Neural cell (in vitro differentiated cells): ENCODE results near the gene SLC17A1. TPM values are rescaled to one million over a fixed set of nuclear protein-coding genes. Genes with fewer than 3 reads are reported as not detected.

Experiments
- H2AFZ ChIP-seq: fragments of 200-600, 300-800 bp; sonication (generic), shearing (Covaris generic); 2 replicates; pipeline ENCODE4 v1.6.0; 2014; ENCODE audit warnings: low read depth, mild to moderate bottlenecking, antibody characterized with exemption, low read length, moderate library complexity
- H3F3A ChIP-seq: fragments of 200-600 bp; shearing (Covaris generic); 2 replicates; pipeline ENCODE4 v1.6.1; 2016; ENCODE audit warnings: mild to moderate bottlenecking, moderate library complexity, mixed read lengths, antibody characterized with exemption, low read length; ENCODE audit not compliant: insufficient read depth, poor library complexity, severe bottlenecking
- H3K27ac ChIP-seq: fragments of 200-600, 300-800 bp; sonication (generic), shearing (Covaris generic); 2 replicates; pipeline ENCODE4 v1.5.1; 2014; ENCODE audit warnings: mild to moderate bottlenecking, low read length, moderate library complexity
- H3K27me3 ChIP-seq: fragments of 300-800, 200-600 bp; sonication (generic), shearing (Covaris generic); 2 replicates; pipeline ENCODE4 v1.6.0; 2014; ENCODE audit warnings: mild to moderate bottlenecking, low read depth, low read length, moderate library complexity; ENCODE audit not compliant: insufficient read depth
- H3K36me3 ChIP-seq: fragments of 300-800, 200-600 bp; sonication (generic), shearing (Covaris generic); 2 replicates; pipeline ENCODE4 v1.5.1; 2014; ENCODE audit warnings: mild to moderate bottlenecking, antibody characterized with exemption, low read length, moderate library complexity; ENCODE audit not compliant: insufficient read depth
- H3K4me2 ChIP-seq: fragments of 300-800, 200-600 bp; sonication (generic), shearing (Covaris generic); 2 replicates; pipeline ENCODE4 v1.6.0; 2014; ENCODE audit warnings: mild to moderate bottlenecking, low read length
- H3K4me3 ChIP-seq: fragments of 300-800, 200-600 bp; sonication (generic), shearing (Covaris generic); 2 replicates; pipeline ENCODE4 v1.5.1; 2014; ENCODE audit warnings: mild to moderate bottlenecking, low read length, moderate library complexity
- H3K79me2 ChIP-seq: fragments of 200-600 bp; shearing (Covaris generic); replicated peaks from 2 replicates; pipeline ENCODE4 v1.6.0; 2014; ENCODE audit warnings: mild to moderate bottlenecking, low read length, moderate library complexity; ENCODE audit not compliant: insufficient read depth
- H3K9ac ChIP-seq: fragments of 300-800, 200-600 bp; sonication (generic), shearing (Covaris generic); 2 replicates; pipeline ENCODE4 v1.6.1; 2016; ENCODE audit warnings: mild to moderate bottlenecking, low read length, mixed read lengths
- H3K9me2 ChIP-seq: fragments of 200-600 bp; shearing (Covaris generic); 2 replicates; pipeline ENCODE4 v1.6.1; 2016; ENCODE audit warnings: mild to moderate bottlenecking, low read length, mixed read lengths; ENCODE audit not compliant: insufficient read depth
- H3K9me3 ChIP-seq: fragments of 200-600, 300-800 bp; sonication (generic), shearing (Covaris generic); 2 replicates; pipeline ENCODE4 v1.6.1; 2016; ENCODE audit warnings: mild to moderate bottlenecking, mixed run types, low read length, moderate library complexity, mixed read lengths
- H4K20me1 ChIP-seq: fragments of 200-600 bp; shearing (Covaris generic); 2 replicates; pipeline ENCODE4 v1.6.1; 2016; ENCODE audit warnings: mild to moderate bottlenecking, mixed run types; ENCODE audit not compliant: insufficient read depth
- EP300 ChIP-seq: fragments of 450-650 bp; conservative IDR thresholded peaks from 2 replicates; pipeline ENCODE4 v1.6.1; 2014; ENCODE audit warnings: antibody characterized with exemption, mild to moderate bottlenecking, moderate library complexity; ENCODE audit not compliant: poor library complexity, severe bottlenecking
- EZH2 ChIP-seq: fragments of 200-600, 300-800 bp; shearing (Covaris generic), sonication (generic); IDR thresholded peaks from 2 replicates; pipeline ENCODE4 v1.6.1; 2014; ENCODE audit warnings: antibody characterized with exemption, low read length, borderline replicate concordance, mild to moderate bottlenecking; ENCODE audit not compliant: insufficient read depth, poor library complexity, severe bottlenecking
- MXI1 ChIP-seq: fragments of 450-650 bp; conservative IDR thresholded peaks from 2 replicates; pipeline ENCODE4 v1.6.1; 2014; ENCODE audit warnings: antibody characterized with exemption, mild to moderate bottlenecking; ENCODE audit not compliant: poor library complexity, severe bottlenecking
- POLR2AphosphoS5 ChIP-seq: IDR thresholded peaks from 2 replicates; pipeline ENCODE4 v1.6.1; 2012
- RAD21 ChIP-seq: fragments of 450-650 bp; conservative IDR thresholded peaks from 2 replicates; pipeline ENCODE4 v1.6.1; 2014; ENCODE audit warnings: antibody characterized with exemption, mild to moderate bottlenecking, moderate library complexity
- SMC3 ChIP-seq: fragments of 450-650 bp; conservative IDR thresholded peaks from 2 replicates; pipeline ENCODE4 v1.6.1; 2014; ENCODE audit warnings: antibody characterized with exemption, mild to moderate bottlenecking, moderate library complexity; ENCODE audit not compliant: poor library complexity
- TAF1 ChIP-seq: IDR thresholded peaks from 2 replicates; pipeline ENCODE4 v1.6.1; 2012; ENCODE audit warnings: low read depth
- polyA plus RNA-seq: library from polyadenylated mRNA; depleted of rRNA; stranded (reverse); fragments of >200 nt; gene quantifications from 2 replicates; pipeline ENCODE4 v1.2.3, GENCODE V29; 2014
- TF ChIP-seq, protein P1 (sequence below): fragments of 450-650 bp; IDR thresholded peaks from 2 replicates; pipeline ENCODE4 v1.5.1; 2014; ENCODE audit warnings: antibody characterized with exemption, mild to moderate bottlenecking, moderate library complexity; ENCODE audit not compliant: poor library complexity, severe bottlenecking
- TF ChIP-seq, protein P2 (sequence below): IDR thresholded peaks from 2 replicates; pipeline ENCODE4 v1.6.1; 2012; ENCODE audit warnings: borderline replicate concordance

SLC17A1 gene
- polyA plus RNA-seq, 1 donor from 2014 or later = not detected

DNA sequence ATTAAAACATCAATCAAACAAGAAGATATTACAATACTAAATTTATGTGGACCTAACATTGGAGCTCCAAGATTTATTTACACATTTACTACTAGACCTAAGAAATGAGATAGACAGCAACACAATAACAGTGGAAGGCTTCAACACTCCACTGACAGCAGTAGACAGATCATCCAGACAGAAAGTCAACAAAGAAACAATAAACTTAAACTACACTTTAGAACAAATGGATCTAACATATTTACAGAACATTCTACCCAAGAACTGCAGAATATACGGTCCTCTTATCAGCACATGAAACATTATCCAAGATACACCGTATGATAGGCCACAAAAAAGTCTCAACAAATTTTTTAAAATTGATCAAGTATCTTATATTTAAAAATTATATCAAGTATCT lies 27.0 kb downstream of the SLC17A1 start:
- H3F3A ChIP-seq = no peaks in the 10 kb centered on the region
- no peak overlapping the region for H3K4me2 ChIP-seq
- no peaks in the 10 kb centered on the region for H3K9me3 ChIP-seq
- no peaks in the 10 kb centered on the region for H3K9me2 ChIP-seq
- no peaks in the 10 kb centered on the region for H4K20me1 ChIP-seq
- no peaks in the 10 kb centered on the region for H3K27me3 ChIP-seq
- H3K36me3 ChIP-seq = no peaks in the 10 kb centered on the region
- H3K79me2 ChIP-seq = no peaks in the 10 kb centered on the region
- H3K9ac ChIP-seq = no peak overlapping the region
- no peak overlapping the region for H3K4me3 ChIP-seq
- no peak overlapping the region for H2AFZ ChIP-seq
- H3K27ac ChIP-seq = no peak overlapping the region
- TF ChIP-seq TAF1 (no peak), MXI1 (no peak), EZH2 (no peak), EP300 (no peak), POLR2AphosphoS5 (no peak), RAD21 (no peak)
- TF ChIP-seq, protein P1, sequence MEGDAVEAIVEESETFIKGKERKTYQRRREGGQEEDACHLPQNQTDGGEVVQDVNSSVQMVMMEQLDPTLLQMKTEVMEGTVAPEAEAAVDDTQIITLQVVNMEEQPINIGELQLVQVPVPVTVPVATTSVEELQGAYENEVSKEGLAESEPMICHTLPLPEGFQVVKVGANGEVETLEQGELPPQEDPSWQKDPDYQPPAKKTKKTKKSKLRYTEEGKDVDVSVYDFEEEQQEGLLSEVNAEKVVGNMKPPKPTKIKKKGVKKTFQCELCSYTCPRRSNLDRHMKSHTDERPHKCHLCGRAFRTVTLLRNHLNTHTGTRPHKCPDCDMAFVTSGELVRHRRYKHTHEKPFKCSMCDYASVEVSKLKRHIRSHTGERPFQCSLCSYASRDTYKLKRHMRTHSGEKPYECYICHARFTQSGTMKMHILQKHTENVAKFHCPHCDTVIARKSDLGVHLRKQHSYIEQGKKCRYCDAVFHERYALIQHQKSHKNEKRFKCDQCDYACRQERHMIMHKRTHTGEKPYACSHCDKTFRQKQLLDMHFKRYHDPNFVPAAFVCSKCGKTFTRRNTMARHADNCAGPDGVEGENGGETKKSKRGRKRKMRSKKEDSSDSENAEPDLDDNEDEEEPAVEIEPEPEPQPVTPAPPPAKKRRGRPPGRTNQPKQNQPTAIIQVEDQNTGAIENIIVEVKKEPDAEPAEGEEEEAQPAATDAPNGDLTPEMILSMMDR = no peak
- TF ChIP-seq, protein P2, sequence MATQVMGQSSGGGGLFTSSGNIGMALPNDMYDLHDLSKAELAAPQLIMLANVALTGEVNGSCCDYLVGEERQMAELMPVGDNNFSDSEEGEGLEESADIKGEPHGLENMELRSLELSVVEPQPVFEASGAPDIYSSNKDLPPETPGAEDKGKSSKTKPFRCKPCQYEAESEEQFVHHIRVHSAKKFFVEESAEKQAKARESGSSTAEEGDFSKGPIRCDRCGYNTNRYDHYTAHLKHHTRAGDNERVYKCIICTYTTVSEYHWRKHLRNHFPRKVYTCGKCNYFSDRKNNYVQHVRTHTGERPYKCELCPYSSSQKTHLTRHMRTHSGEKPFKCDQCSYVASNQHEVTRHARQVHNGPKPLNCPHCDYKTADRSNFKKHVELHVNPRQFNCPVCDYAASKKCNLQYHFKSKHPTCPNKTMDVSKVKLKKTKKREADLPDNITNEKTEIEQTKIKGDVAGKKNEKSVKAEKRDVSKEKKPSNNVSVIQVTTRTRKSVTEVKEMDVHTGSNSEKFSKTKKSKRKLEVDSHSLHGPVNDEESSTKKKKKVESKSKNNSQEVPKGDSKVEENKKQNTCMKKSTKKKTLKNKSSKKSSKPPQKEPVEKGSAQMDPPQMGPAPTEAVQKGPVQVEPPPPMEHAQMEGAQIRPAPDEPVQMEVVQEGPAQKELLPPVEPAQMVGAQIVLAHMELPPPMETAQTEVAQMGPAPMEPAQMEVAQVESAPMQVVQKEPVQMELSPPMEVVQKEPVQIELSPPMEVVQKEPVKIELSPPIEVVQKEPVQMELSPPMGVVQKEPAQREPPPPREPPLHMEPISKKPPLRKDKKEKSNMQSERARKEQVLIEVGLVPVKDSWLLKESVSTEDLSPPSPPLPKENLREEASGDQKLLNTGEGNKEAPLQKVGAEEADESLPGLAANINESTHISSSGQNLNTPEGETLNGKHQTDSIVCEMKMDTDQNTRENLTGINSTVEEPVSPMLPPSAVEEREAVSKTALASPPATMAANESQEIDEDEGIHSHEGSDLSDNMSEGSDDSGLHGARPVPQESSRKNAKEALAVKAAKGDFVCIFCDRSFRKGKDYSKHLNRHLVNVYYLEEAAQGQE = no peak

DNA sequence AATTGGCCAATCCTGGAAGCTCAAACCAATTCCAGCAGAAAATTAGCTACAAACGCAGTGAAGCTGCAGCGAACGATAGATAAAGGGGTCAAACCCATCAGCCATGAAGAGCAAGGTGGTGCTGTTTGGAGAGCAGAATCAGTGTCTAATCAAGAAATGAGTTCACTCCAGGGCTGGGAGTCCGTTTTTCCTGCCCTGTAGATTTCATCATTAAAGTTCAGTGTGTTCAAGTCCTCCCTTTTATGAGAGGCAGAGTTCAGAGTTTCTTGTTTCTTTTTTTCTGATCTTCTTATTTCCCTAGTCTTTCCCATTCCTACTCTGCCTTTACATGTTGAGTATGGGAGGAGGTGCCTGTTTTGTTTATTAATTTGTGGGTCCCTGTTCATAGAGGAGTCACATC lies 30.4 kb downstream of the SLC17A1 start:
- H4K20me1 ChIP-seq = no peaks in the 10 kb centered on the region
- no peak overlapping the region for H3K27ac ChIP-seq

More for the DNA sequence above, 30.4 kb downstream of the SLC17A1 start:
- no peak for TF ChIP-seq MXI1
- TF ChIP-seq POLR2AphosphoS5 = no peak
- TF ChIP-seq RAD21 = no peak
- no peak for TF ChIP-seq EZH2
- no peak for TF ChIP-seq SMC3
- no peak for TF ChIP-seq TAF1
- TF ChIP-seq, protein P1 = no peak
- TF ChIP-seq, protein P2 = no peak
- TF ChIP-seq EP300 = no peak
- Histone ChIP-seq H3K9me2 (no peaks in the 10 kb centered on the region), H3K4me3 (no peak overlapping the region), H2AFZ (no peak overlapping the region), H3K27me3 (no peaks in the 10 kb centered on the region), H3K9me3 (no peaks in the 10 kb centered on the region), H3F3A (no peaks in the 10 kb centered on the region), H3K79me2 (no peaks in the 10 kb centered on the region), H3K36me3 (no peaks in the 10 kb centered on the region), H3K9ac (no peak overlapping the region), H3K4me2 (no peak overlapping the region)
